Measurements from ENCODE around the gene GMCL2.

The GMCL2 gene

DNA sequence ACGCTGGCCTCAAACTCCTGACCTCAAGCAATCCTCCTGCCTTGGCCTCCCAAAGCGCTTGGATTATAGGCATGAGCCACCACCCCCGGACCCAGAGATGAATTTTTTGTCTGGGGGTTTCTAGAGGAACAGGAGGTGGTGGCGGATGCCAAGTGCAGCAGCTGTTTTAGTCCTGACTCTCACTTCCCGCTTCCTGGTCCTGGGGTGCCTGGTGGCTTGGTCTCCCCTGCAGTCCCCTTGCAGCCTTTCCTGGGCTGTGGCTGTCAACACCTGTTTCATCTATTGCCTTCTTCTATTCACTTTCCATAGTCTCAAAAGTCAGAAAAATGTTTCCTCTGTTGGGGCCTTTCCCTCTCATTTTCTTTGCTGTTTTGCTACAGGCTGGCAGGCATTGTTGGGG is 27.0 kb downstream of the GMCL2 start:
- Histone ChIP-seq H3K4me3 (ENCODE audit: low read depth, low read length) (no peak overlapping the region), H3K4me1 (ENCODE audit: control insufficient read depth, insufficient read depth, low read length) (no peaks in the 10 kb centered on the region), H3K27ac (ENCODE audit: extremely low read depth, low read depth, low read length) (no peak overlapping the region), H3K9me3 (ENCODE audit: control insufficient read depth, insufficient read depth, low read depth, low read length) (no peaks in the 10 kb centered on the region), H3K36me3 (ENCODE audit: control insufficient read depth in 2 of 2, insufficient read depth in 1 of 2, low read length in 2 of 2) (no peaks in the 10 kb centered on the region)
- ChIA-PET POLR2A (no interaction called here), CTCF (interaction anchor here (1.2 kb wide), 1 partner anchor 84 kb away, joined by 5 read pairs; no protein-coding TSS in a partner anchor)
- TF ChIP-seq ZBTB1 (tag by site-specific recombination; IDR thresholded peaks at IDR 0.05) (no peak), ZNF239 (tag by site-specific recombination; IDR thresholded peaks at IDR 0.05) (no peak), ZNF776 (tag by site-specific recombination; IDR thresholded peaks at IDR 0.05; ENCODE audit: borderline replicate concordance) (no peak), ZNF473 (tag by site-specific recombination; IDR thresholded peaks at IDR 0.05) (no peak), ZFP69B (tag by site-specific recombination; IDR thresholded peaks at IDR 0.05) (no peak), ZBTB49 (tag by site-specific recombination; IDR thresholded peaks at IDR 0.05; ENCODE audit: low read depth) (no peak), ZNF501 (tag by site-specific recombination; IDR thresholded peaks at IDR 0.05) (no peak), ZXDB (tag by site-specific recombination; IDR thresholded peaks at IDR 0.05) (no peak), KLF8 (tag by site-specific recombination; IDR thresholded peaks at IDR 0.05) (no peak), ZNF596 (tag by site-specific recombination; IDR thresholded peaks at IDR 0.05) (no peak), ZNF155 (tag by site-specific recombination; IDR thresholded peaks at IDR 0.05) (no peak), ZNF513 (tag by site-specific recombination; IDR thresholded peaks at IDR 0.05) (no peak), ZNF157 (tag by site-specific recombination; IDR thresholded peaks at IDR 0.05) (no peak), ZNF530 (tag by site-specific recombination; IDR thresholded peaks at IDR 0.05; ENCODE audit: low read depth) (no peak), KLF10 (tag by site-specific recombination; IDR thresholded peaks at IDR 0.05) (no peak), AEBP2 (tag by site-specific recombination; IDR thresholded peaks at IDR 0.05; ENCODE audit: borderline replicate concordance) (no peak), ZNF629 (tag by site-specific recombination; IDR thresholded peaks at IDR 0.05) (no peak)

GRCh38 chr5:178155065-178155464 is 32.1 kb downstream of the GMCL2 start:
- POLR2A ChIA-PET: interaction anchor here (0.6 kb wide), 1 partner anchor 788 kb away, joined by 4 read pairs; no protein-coding TSS in a partner anchor
- no peak for TF ChIP-seq ZNF785 (tag by site-specific recombination; IDR thresholded peaks at IDR 0.05)
- TF ChIP-seq ZNF138 (tag by site-specific recombination; IDR thresholded peaks at IDR 0.05; ENCODE audit: borderline replicate concordance): no peak
- no peak for TF ChIP-seq MYNN (tag by site-specific recombination; IDR thresholded peaks at IDR 0.05; ENCODE audit: borderline replicate concordance)
- TF ChIP-seq GFI1B (tag by site-specific recombination; IDR thresholded peaks at IDR 0.05): no peak
- TF ChIP-seq ZBTB10 (tag by site-specific recombination; IDR thresholded peaks at IDR 0.05): no peak
- no peak for TF ChIP-seq ZNF473 (tag by site-specific recombination; IDR thresholded peaks at IDR 0.05)
- no peak for TF ChIP-seq ZNF202 (tag by site-specific recombination; IDR thresholded peaks at IDR 0.05; ENCODE audit: borderline replicate concordance)
- TF ChIP-seq ZNF362 (tag by site-specific recombination; IDR thresholded peaks at IDR 0.05): no peak
- TF ChIP-seq KLF7 (tag by site-specific recombination; IDR thresholded peaks at IDR 0.05; ENCODE audit: borderline replicate concordance): no peak
- no peak for TF ChIP-seq ZNF266 (tag by site-specific recombination; IDR thresholded peaks at IDR 0.05; ENCODE audit: low read depth)
- TF ChIP-seq MZF1 (tag by site-specific recombination; IDR thresholded peaks at IDR 0.05; ENCODE audit: borderline replicate concordance): no peak

More at GRCh38 chr5:178155065-178155464, 32.1 kb downstream of the GMCL2 start:
- H3K4me1 ChIP-seq (ENCODE audit: control insufficient read depth, insufficient read depth, low read length): peaks cover 4% of the 10 kb centered on the region; the same call in 1 of the 2 replicates
- no peaks in the 10 kb centered on the region for H3K9me3 ChIP-seq (ENCODE audit: control insufficient read depth, insufficient read depth, low read depth, low read length)
- peaks cover 11 to 22% of the 10 kb centered on the region in 2 experiments; a peak in 2 of 3 replicates for H3K36me3 ChIP-seq (ENCODE audit: control insufficient read depth in 2 of 2, insufficient read depth in 1 of 2, low read length in 2 of 2)
- CTCF ChIA-PET: interaction anchor here (0.6 to 13.3 kb wide), 3 partner anchors 34 to 1043 kb away, joined by 3 to 204 read pairs (median 4); no protein-coding TSS in a partner anchor
- H3K27ac ChIP-seq (ENCODE audit: extremely low read depth, low read depth, low read length): no peak overlapping the region
- no peak overlapping the region for H3K4me3 ChIP-seq (ENCODE audit: low read depth, low read length)
